HG02981 (cell line): Measurements from ENCODE around the gene PITX3.

Experiments used
- ATAC-seq: cut with Tn5 transposase; IDR thresholded peaks from one replicate; pipeline ENCODE4 v1.9.1; 2021; ENCODE audit warnings: mild to moderate bottlenecking, moderate library complexity; ENCODE audit not compliant: unreplicated experiment

The PITX3 gene

DNA sequence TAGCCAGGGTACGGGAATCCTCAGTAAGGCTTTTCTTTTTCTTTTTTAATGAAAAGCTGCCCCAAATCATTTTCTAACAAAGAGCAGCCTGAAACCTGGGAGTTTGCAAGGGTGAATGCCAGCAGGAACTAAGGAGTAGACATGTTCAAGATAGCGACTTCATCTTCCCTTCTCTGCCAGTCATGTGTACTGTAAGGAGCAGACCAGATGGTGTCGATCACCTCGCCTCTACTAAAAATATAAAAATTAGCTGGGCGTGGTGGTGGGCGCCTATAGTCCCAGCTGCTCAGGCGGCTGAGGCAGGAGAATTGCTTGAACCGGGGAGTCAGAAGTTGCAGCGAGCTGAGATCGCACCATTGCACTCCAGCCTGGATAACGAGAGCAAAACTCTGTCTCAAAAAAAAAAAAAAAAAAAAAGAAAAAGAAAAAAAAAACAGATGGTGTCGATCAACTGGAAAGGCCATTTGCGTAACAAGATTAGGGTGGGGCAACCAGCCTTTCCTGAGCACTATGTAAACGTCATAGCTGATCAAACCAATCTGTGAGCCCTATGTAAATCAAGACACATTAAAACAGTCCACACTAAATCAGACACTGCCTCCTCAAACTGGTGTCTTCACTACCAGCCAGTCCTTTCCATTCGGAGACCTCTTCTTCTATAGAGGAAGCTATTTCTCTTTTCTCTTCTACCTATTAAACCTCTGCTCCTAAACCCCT, 55.3 kb downstream of the PITX3 start:
- ATAC-seq: no peak

DNA sequence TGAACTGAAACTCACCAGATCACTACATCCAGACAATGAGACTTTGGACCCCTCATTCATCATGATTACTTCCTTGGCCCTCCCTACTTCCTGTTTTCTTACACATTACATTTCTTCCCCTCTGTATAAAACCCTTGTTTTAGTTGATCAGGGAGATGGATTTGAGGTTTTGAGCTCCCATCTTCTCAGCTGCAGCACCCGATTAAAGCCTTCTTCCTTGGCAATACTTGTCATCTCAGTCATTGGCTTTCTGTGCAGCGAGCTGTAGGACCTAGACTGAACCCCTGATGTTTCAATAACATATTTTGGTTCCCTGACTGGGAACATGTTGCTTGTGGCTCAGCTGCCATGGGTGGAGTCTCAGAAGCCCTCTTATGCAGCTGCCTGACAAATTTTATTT, 56.0 kb downstream of the PITX3 start:
- no peak for ATAC-seq

DNA sequence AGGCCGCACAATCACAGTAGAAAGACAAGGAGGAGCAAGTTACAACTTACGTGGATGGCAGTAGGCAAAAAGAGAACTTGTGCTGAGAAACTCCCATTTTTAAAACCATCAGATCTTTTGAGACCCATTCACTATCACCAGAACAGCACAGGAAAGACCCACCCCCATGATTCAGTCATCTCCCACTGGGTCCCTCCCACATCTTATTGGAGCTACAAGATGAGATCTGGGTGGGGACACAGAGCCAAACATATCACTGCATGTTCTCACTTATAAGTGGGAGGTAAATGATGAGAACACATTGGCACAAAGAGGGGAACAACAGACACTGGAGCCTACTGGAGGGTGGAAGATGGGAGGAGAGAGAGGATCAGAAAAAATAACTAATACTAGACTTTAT, 56.7 kb downstream of the PITX3 start:
- no peak for ATAC-seq
